T-helper 1 cell (primary cell): Measurements from ENCODE around the gene ZNF543.
"Not testable (repeated sequence)": the region's sequence is repeated elsewhere in the genome, so short reads cannot be mapped to it uniquely, and the experiment has no call there.

Experiments
- DNase-seq, 5 donors: peaks; one replicate each; pipeline ENCODE4 v3.0.0-alpha.2; 2012 to 2020

Gene ZNF543

DNA sequence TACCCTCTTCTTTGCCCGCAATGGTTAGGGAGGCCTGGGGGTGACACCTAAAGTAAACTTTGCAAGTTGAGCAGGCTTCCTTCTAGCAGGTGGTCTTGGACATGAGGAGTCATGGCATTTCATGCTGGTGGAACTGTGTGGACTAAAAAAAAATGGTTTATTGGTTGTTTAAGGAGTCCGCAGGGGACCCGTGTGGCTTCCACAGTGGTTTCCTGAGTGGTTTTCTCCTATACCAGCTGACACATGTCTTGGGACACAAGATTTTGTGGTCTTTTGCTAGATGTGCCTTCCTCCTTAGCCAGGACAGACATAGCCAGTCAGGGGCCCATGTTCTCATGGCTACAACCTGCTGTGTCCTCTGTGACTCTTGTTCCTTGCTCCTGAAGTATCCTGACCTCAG, 1.5 kb downstream of the ZNF543 start:
- DNase-seq: no peak

DNA sequence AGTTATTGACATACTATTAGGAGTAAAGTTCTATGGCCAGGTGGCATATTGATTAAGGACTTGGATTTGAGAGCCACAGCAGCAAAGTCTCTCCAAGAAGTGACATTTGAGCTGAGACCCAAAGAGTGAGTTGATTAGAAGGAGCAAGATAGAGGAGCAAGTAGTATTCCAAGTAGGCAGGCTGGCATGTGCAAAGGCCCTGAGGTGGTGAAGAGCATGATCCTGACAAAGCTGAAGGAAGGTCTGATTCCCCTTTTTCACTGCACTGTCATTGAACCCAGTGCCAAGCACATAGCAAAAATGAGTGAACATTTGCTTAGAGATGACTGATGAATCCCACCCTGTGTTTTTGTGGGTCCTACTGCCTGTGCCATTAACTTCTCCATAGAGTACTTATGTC, 4.7 kb downstream of the ZNF543 start:
- DNase-seq: no peak

DNA sequence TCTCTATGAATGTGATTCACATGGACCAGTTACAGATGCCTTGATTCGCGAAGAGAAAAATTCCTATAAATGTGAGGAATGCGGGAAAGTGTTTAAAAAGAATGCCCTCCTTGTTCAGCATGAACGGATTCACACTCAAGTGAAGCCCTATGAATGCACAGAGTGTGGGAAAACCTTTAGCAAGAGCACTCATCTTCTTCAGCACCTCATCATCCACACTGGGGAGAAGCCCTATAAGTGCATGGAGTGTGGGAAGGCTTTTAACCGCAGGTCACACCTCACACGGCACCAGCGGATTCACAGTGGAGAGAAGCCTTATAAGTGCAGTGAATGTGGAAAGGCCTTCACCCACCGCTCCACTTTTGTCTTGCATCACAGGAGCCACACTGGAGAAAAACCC, 7.7 kb downstream of the ZNF543 start:
- DNase-seq: no peak

DNA sequence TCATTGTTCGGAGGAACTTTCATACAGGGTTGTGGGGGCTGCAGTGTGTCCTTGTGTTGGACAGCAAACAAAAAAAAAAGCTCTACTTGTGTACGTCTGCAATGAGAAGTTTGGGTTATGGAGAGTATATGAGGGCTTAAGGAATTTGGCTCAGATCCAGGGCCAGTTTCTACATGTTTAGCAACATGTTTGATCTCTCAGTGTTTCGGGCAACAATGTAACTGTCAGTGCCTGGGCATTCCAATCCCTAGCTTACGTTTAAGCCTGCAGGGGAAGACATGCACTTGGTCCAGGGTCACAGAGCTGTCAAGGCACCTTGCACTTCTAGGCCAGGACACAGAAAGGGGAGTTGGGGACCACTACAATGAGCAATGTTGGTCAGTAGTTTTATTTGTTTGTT, 13.9 kb downstream of the ZNF543 start:
- no peak for DNase-seq

DNA sequence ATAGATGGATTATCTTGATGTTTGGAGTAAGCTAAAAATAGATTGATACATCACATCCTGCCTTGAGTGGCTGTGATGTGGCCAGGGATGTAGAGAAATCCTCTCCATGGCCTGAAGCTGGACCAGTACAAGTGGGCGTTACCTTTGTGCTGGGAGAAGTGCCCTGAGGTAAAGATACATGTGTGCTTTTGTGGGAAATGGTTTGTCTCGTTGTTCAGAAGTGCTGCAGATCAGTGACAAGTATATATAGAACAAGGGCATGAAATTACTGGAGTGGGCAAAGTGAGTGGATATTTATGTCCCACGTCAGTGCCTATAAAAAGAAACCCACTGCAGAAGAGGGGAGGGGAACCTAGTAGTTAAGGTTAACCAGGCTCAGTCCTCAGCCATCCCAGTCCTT, 18.6 kb downstream of the ZNF543 start:
- DNase-seq: no peak

DNA sequence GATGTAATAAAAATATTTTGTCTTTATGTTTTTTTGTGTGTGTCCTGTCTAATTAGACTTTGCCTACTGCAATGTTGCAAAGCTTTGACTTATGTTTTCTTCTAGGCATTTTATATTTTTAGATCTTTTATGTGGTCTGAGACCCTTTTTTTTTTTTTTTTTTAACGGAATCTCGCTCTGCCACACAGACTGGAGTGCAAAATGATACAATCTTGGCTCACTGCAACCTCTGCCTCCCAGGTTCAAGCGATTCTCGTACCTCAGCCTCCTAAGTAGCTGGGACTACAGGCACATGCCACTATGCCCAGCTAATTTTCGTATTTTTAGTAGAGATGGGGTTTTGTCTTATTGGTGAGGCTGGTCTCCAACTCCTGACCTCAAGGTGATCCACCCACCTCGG, 22.3 kb downstream of the ZNF543 start:
- no peak for DNase-seq

DNA sequence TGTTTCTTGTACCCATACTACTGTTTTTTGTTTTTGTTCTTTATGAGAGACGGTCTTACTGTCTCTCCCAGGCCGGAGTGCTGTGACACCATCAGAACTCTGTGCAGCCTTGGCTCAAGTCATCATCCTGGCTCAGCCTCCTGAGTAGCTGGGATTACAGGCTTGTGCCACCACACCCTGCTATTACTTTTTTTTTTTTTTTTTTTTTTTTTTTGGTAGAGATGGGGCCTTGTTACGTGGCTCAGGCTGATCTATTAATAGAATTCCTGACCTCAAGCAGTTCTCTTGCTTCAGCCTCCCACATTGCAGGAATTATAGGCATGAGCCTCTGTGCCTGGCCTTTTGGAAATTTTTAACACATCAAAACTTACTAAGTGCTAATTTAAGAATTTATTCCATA, 27.9 kb downstream of the ZNF543 start:
- no peak for DNase-seq

DNA sequence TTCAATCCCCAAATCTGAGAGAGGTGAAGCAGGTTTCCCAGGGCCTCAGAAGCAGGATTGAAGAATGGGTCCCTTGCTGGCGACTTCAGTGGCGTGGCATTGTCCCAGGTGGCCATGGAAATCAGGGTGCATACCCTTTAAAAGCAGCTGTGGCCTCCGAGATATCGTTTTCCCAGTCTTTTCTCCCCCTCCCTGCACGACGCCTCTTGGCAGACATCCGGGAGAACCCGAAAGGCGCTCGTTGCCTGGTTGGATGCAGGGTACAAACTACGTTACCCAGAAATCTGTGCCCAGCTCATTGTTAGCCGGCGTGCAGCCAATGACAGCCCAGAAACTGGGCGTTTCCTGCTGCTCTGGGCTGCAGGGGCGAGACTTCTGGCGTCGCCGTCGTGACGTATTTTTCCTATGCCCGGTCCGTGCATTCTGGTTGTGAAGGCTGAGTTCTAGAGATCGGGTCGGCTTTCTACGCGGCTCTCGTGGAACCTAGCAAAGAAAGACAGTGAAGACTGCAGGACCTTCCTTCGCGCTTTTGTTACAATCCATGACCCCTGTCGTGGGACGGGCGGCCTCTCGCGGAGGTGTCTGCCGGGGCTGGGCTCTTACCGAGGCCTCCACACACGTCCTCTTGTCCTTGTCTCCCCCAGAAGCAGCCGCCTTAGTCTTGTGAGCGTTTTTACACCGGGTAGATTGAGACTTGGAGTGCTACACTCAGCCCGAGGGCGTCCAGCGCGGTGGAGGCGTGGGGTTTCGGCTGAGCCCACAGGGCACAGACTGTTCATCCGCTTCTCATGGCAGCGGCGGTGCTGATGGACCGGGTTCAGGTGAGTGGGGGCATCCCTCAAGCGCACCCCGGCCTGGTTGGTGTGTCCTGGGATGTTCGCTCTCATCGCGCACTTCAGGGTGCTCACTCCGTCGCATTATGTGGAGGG, 30.9 kb downstream of the ZNF543 start, which contains the start of gene ZNF304:
ZNF304 (plus strand) TSS at position 395 of the 929 bp plus-strand sequence; CDS start at position 789, 394 bp downstream.
- DNase-seq: peak; percentile 65 to 91 (median 72)

DNA sequence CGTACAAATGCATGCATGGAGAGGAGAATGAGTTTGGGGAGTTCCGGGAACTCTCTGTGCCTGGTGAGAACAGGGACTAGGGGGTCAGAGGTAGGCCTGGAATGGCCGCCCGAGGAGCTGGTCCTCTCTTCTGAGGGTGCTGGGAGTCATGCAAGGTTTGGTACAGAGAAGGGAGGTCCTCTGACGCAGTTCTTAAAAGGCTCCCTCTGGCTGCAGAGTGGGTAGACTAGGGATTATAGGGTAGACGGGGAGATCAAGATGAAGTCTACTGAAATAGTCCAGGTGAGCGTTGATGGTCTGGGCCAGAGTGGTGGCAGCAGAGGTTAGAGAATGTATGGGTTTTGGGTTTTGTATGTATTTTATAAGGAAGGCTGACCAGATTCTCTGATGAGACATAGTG, 31.6 kb downstream of the ZNF543 start:
- no peak for DNase-seq

DNA sequence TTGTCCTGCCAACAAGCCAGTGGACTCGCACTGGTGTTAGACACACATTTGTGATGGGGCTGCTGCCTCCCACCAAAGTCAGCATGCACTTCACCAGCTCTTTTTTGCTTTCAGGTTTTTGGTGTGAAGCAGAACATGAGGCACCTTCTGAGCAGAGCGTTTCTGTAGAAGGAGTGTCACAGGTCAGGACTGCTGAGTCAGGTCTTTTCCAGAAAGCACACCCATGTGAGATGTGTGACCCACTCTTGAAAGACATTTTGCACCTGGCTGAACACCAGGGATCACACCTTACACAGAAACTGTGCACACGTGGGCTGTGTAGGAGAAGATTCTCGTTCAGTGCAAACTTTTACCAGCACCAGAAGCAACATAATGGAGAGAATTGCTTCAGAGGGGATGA, 35.6 kb downstream of the ZNF543 start:
- DNase-seq: no peak

DNA sequence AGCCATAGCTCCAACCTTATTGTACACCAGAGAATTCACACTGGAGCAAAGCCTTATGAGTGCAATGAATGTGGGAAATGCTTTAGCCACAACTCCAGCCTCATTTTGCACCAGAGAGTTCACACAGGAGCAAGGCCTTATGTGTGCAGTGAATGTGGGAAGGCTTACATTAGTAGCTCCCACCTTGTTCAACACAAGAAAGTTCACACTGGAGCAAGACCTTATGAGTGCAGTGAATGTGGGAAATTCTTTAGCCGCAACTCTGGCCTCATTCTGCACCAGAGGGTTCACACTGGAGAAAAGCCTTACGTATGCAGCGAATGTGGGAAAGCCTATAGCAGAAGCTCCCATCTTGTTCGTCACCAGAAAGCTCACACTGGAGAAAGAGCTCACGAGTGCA, 37.1 kb downstream of the ZNF543 start:
- no peak for DNase-seq

DNA sequence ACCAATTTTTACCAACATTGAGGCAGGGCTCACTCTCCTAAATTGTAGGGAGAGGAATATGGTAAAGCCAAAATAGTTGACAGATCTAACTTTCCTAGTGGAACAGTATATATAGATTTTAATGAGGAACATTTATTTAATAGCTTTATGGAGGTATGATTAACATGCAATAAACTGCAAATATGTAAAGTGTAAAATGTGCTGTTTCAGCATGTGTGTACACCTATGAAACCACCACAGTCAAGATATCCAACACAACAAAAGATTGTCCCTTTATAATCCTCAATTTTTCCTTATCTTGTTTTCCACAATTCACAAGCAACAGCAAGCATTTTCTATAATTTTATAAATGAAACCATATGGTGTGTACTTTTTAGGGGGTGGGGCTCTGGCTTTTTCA, 39.0 kb downstream of the ZNF543 start:
- DNase-seq: no peak

DNA sequence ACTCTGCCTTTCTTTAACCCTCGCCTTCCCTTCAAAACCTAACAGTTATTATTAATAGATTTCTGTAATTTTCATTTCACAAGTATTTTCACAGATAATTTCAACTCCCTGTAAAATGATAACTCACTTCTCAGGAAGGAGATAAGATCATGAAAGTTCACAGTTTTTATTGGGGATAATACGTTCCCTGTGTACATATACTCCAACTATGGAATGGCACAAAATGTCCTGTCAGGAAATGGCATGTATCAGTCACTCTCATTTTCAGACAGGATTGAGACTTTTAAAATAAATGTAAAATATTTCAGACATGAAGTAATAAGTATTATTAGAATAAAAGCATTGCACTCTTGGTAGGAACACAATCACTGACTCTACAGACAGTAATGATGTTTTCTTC, 42.1 kb downstream of the ZNF543 start:
- DNase-seq: no peak

DNA sequence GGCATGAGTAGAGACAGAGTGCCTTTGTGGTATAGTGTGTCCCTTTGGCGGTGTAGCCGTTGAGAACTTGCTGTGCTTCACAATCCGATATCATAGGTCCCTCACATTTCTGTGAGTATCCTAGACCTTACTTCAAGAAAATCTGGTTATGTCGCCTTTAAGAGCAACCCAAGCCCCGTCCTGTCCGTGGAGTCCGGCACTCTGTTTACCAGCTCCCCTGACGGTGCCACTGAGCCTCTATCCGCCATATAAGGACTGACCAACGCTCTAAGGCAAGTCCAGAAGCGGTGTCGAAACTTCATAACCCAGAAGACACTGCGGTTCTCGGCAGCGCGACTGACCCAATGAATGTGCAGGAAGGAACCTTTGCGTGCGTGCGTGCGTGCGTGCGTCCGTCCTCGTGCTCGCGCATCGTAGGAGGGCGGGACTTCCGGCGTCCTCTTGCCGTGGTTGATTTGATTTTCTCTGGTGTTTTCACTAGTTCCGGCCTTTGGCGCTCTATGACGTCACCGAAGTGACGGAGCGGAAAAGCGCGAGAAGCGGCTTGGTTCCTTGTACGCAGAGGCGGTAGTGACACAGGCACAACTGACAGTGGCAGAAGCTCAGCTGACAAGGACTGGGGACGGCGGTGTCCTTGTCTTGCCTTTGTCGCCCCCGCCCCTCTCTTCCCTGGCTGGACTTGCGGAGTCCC, 42.9 kb downstream of the ZNF543 start, which contains the start of the genes TRAPPC2B and ZNF547:
TRAPPC2B (plus strand) TSS at position 555 of the 691 bp plus-strand sequence. CDS start 1,283 bp downstream, outside the sequence.
ZNF547 (plus strand) TSS at position 555 of the 691 bp plus-strand sequence. CDS start 5,005 bp downstream, outside the sequence.
- peak; percentile 93 to 99 (median 96) for DNase-seq

DNA sequence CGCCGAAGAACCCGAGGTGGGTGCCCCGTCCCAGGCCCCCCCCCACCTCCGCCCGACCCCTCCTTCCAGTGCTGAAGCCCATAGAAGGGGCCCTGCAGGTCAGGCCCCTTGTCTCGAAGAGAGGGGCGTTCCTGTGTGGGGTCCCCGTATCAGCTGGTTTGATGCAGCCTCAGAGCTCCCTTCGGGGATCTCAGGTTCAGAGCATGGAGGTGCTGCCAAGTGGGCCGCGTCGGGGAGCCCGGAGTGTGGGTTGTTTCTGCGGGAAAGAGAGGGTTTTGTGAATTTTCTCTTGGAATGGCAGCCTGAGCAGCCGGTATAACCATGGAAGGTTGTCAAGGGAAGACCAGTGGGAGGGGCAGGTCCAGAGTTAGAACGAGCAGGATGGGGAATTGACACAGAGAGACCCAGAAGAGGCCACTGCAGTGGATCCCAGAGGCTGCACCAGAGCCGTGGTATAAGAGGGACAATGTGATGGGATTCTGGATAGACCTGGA, 43.5 kb downstream of the ZNF543 start:
- no peak for DNase-seq

DNA sequence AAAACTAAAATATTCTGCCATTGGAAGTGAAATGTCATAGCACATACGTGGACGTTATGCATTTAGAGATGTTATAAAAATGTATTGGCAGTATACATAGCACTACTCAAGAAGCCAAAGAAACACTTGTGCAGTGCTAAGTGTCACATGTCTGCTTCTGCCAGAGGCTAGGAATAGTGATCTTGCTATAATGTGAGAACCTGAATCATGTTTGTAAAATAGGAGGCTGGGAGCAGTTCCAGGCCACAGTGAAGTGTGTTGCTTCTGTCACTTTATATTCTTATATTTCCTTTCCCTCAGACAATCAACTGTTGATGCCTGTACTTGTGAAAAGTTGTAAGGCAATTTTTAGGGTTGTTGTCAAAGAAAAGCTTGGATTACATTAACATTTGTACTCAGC, 46.5 kb downstream of the ZNF543 start:
- DNase-seq: no peak

DNA sequence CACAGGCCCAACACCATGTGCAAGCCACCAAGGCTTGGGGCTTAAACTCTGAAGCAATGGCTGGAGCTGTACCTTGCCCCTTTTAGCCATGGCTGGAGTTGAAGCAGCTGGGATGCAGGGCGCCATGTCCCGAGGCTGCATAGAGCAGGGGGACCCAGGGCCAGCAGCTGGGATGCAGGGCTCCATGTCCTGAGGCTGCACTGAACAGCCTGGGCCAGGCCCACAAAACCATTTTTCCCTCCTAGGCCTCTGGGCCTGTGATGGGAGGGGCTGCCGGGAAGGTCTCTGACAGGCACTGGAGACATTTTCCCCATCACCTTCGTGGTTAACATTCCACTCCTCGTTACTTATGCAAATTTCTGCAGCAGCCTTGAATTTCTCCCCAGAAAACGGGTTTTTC, 53.9 kb downstream of the ZNF543 start:
- DNase-seq: no peak

DNA sequence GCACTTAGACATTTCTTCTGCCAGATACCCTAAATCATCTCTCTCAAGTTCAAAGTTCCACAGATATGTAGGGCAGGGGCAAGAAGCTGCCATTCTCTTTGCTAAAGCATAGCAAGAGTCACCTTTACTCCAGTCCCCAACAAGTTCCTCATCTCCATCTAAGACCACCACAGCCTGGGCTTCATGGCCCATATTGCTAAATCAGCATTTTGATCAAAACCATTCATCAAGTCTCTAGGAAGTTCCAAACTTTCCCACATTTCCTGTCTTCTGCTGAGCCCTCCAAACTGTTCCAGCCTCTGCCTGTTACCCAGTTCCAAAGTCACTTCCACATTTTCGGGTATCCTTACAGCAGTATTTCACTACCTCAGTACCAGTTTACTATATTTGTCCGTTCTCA, 54.4 kb downstream of the ZNF543 start:
- not testable (repeated sequence) for DNase-seq

DNA sequence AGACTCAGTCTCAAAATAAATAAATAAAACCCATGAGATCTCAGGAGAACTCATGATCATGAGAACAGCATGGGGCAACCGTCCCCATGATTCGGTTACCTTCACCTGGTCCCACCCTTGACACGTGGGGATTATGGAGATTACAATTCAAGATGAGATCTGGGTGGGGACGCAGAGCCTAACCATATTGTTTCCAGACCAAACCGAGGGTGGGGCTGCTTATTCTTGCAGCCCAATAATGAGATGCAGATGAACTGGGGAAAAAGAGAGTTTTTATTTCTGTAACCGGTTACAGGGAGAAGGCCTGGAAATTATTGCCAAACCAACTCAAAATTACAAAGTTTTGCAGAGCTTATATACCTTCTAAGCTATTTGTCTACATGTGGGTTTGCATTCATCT, 55.9 kb downstream of the ZNF543 start:
- no peak for DNase-seq

DNA sequence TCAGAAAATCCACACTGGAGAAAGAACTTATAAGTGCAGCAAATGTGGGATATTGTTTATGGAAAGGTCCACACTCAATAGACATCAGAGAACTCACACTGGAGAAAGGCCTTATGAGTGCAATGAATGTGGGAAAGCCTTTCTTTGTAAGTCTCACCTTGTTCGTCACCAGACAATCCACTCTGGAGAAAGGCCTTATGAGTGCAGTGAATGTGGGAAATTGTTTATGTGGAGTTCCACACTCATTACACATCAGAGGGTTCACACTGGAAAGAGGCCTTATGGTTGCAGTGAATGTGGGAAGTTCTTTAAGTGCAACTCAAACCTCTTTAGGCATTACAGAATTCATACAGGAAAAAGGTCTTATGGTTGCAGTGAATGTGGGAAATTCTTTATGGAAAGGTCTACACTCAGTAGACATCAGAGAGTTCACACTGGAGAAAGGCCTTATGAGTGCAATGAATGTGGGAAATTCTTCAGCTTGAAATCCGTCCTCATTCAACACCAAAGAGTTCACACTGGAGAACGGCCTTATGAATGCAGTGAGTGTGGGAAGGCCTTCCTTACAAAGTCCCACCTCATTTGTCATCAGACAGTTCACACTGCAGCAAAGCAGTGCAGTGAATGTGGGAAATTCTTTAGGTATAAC, 57.4 kb downstream of the ZNF543 start:
- no peak for DNase-seq
